Measurements from ENCODE around the gene CDKL1. TPM values are rescaled to one million over a fixed set of nuclear protein-coding genes. Genes with fewer than 3 reads are reported as not detected.

CDKL1 gene
- total RNA-seq, 4 donors from 2014 or later, result 1.5 to 12.5 (median 3.9) TPM

DNA sequence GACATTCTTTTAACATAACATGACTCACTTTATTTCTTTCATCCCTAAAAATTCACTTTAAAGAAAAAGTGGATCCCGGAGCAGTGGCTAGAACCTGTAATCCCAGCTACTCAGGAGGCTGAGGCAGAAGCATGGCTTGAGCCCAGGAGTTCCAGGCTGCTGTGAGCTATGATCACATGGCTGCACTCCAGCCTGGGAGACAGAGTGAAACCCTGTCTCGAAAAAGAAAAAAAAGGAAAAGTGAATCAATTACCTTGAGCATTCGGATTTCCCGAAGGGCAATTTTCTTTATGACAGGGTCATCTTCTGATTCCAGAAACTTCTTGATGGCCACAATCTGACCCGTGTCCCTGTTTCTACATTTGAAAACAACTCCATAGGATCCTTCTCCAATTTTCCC lies 1.2 kb downstream of the CDKL1 start:
- DNase-seq (ENCODE audit: low spot score in 2 of 2), result peak; percentile 29 to 88
- 52 to 66% methylated on average over 5 of the region's 5 CpGs for WGBS, 2 donors

DNA sequence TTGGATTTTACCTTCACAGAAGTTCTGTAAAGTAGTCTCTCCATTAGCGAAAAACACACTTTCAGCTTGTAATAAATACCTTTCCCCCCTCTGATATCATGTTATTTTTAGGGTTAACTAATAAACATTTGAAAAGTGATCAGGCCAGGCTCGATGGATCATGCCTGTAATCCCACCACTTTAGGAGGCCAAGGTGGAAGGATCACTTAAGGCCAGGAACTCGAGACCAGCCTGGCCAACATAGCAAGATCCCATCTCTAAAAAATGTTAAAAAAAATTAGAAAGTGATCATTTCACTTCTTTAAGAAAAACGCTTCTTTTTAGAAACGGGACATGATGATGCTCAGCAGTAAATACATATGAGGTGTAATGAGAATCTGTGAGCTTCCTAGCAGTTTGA lies 2.0 kb downstream of the CDKL1 start:
- TF ChIP-seq, protein P1, sequence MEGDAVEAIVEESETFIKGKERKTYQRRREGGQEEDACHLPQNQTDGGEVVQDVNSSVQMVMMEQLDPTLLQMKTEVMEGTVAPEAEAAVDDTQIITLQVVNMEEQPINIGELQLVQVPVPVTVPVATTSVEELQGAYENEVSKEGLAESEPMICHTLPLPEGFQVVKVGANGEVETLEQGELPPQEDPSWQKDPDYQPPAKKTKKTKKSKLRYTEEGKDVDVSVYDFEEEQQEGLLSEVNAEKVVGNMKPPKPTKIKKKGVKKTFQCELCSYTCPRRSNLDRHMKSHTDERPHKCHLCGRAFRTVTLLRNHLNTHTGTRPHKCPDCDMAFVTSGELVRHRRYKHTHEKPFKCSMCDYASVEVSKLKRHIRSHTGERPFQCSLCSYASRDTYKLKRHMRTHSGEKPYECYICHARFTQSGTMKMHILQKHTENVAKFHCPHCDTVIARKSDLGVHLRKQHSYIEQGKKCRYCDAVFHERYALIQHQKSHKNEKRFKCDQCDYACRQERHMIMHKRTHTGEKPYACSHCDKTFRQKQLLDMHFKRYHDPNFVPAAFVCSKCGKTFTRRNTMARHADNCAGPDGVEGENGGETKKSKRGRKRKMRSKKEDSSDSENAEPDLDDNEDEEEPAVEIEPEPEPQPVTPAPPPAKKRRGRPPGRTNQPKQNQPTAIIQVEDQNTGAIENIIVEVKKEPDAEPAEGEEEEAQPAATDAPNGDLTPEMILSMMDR (IDR thresholded peaks at IDR 0.05), result no peak
- no peak for TF ChIP-seq POLR2A (IDR thresholded peaks at IDR 0.05)
- no peak for DNase-seq (ENCODE audit: low spot score in 2 of 2)
- intact Hi-C loops (cut with DNase I; ENCODE audit: low total_unique reads), result no loop called here
- H3K4me3 ChIP-seq (ENCODE audit: low read depth, poor library complexity, severe bottlenecking), result no peak overlapping the region
- 83 to 94% methylated on average over 5 of the region's 5 CpGs for WGBS, 2 donors

More for the DNA sequence above, 1.2 kb downstream of the CDKL1 start:
- TF ChIP-seq POLR2A (IDR thresholded peaks at IDR 0.05), result no peak
- TF ChIP-seq, protein P1 (IDR thresholded peaks at IDR 0.05), result no peak
- H3K4me3 ChIP-seq (ENCODE audit: low read depth, poor library complexity, severe bottlenecking), result no peak overlapping the region
- intact Hi-C loops (cut with DNase I; ENCODE audit: low total_unique reads), result no loop called here

DNA sequence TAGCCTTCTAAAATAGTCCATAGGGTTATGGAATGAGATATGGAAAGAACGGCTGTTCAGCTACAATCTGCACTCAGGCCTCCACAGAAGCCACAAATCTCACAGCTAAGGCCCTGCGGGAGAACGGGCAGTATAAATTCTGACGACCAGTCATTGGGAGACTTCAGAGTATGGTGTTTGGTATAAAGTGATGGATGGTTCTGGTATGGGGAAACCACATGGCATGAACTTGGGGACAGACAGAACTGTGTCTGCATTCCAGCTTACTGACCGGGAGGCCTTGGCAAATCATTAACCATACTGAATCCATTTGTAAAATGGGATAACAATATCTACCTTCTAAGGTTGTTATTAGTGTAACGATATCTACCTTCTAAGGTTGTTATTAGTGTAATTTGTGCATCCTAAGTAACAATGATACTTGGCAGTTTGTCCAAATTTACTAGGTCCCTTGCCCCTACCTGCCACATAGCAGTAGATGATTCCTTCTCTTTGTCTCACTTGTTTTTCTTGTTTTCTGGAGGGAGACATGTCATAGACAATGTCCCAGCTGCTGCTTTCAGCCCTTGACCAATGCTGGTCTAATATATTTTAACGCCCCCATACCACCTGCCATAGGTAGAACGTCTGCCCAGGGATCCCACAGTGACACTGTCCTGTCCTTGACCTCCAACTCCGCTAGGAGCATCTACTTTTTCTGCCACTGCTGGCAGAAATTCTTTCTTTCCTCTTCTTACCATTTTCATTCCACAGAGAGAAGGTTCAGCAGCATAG lies 6.8 kb downstream of the CDKL1 start:
- intact Hi-C loops (cut with DNase I; ENCODE audit: low total_unique reads), result no loop called here
- peak in 1 of 2 donors; percentile 21 for DNase-seq (ENCODE audit: low spot score in 2 of 2)
- no peak overlapping the region for H3K4me3 ChIP-seq (ENCODE audit: low read depth, poor library complexity, severe bottlenecking)
- TF ChIP-seq, protein P1 (IDR thresholded peaks at IDR 0.05), result no peak
- no peak for TF ChIP-seq POLR2A (IDR thresholded peaks at IDR 0.05)
- WGBS, 2 donors, result 91 to 92% methylated on average over 9 of the region's 9 CpGs

DNA sequence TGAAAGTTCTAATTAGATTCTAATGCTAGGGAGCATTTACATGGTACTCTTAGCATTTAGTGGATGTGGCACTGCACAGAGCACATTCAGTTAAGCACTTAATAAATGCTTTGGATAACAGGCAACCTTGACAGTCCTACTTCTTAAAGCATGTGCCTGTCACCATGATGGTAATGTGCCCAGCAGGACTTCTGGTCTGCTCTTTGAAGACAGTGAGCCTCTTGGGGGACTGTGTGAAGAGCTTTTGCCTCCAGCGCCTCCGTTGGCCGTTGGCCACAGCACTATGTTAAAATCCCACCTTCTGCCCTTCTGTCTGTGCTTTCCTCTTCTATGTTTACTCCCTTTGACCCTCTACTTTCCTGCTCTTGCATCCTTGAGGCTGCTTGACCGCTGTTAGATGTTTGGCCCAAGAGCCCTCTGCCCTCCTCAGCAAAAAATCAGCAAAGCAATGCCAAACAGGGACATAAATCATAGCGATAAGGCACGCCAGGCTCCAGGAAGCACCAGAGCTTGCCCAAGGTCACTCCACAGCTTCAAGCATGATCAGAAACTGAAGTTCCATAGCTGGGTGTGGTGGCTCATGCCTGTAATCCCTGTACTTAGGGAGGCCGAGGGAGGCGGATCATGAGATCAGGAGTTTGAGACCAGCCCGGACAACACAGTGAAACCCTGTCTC lies 8.3 kb downstream of the CDKL1 start:
- intact Hi-C loops (cut with DNase I; ENCODE audit: low total_unique reads), result no loop called here
- H3K4me3 ChIP-seq (ENCODE audit: low read depth, poor library complexity, severe bottlenecking), result no peak overlapping the region
- DNase-seq (ENCODE audit: low spot score in 2 of 2), result no peak
- TF ChIP-seq, protein P1 (IDR thresholded peaks at IDR 0.05), result no peak
- TF ChIP-seq POLR2A (IDR thresholded peaks at IDR 0.05), result no peak
- 75% methylated on average over 9 of the region's 9 CpGs for WGBS, 2 donors

DNA sequence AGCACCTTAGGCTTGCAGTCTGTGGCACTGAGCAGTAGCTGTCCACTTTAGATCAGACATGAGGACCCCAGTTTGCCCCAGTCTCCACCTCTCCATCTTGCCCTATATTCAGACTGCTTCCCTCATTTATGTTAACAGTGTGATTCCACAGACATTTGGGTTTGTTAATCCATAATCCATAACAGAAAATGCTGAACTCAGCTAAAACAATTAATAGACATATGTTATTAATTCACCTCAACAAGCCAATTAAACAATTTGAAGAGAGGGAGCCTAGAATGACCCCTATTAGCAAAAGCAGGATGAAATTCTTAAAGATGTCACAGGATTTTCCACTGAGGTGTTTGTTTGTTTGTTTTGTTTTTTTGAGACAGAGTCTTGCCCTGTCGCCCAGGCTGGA lies 9.1 kb downstream of the CDKL1 start:
- TF ChIP-seq POLR2A (IDR thresholded peaks at IDR 0.05), result no peak
- TF ChIP-seq, protein P1 (IDR thresholded peaks at IDR 0.05), result no peak
- intact Hi-C loops (cut with DNase I; ENCODE audit: low total_unique reads), result no loop called here
- 100% methylated on average over 1 of the region's 1 CpG for WGBS, 2 donors
- DNase-seq (ENCODE audit: low spot score in 2 of 2), result no peak
- H3K4me3 ChIP-seq (ENCODE audit: low read depth, poor library complexity, severe bottlenecking), result no peak overlapping the region

Measured in lower leg skin (tissue), 4 donors.